Activated CD4-positive, alpha-beta T cell treated with anti-CD3 and anti-CD28 coated beads, Interleukin-2, Interleukin-6, amounts not matched to agents 100 ng/mL and 50 ng/mL, durations not matched to agents 16 hours and 8 hours (primary cell): ENCODE results near the gene CALN1.
"Not testable (repeated sequence)": the region's sequence is repeated elsewhere in the genome, so short reads cannot be mapped to it uniquely, and the experiment has no call there.

Experiments
- DNase-seq: peaks from one replicate; pipeline ENCODE4 v3.0.0-alpha.2; 2020

CALN1 gene

DNA sequence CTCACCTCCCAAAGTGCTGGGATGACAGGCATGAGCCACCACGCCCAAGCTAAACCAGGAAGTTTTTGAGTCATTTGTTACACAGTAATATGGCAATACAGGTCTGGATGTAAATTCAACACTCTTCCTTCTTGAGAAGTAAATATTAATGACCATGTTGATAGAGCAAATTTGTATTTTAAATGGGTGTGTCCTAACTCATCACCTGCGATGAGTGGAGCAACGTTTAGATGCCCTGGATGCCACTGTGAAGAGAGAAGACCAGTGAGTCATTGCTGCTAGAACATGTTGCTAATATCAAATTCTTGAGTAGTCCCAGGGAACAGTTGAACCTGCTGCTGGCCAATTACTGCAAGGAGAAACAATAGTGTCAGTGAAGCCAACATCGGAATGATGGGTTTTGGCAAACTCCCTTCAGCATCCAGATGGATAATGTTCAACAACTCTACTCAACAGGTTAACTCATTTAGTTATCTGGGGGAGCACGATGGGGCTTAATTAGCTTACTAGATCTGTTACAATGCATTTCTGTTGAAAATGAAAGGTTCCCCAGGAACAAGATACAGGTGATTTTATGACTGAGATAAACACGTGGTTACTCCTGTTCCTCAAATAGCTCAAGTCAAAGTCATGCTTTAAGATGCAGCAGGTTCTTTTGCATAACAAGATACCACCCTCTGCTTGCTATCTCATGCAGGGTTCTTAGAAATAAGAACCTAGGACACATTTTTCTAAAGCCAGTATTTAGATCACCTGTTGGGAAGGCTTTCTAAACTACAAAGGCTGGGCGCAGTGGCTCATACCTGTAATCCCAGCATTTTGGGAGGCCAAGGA, 146.8 kb downstream of the CALN1 start:
- no peak for DNase-seq

DNA sequence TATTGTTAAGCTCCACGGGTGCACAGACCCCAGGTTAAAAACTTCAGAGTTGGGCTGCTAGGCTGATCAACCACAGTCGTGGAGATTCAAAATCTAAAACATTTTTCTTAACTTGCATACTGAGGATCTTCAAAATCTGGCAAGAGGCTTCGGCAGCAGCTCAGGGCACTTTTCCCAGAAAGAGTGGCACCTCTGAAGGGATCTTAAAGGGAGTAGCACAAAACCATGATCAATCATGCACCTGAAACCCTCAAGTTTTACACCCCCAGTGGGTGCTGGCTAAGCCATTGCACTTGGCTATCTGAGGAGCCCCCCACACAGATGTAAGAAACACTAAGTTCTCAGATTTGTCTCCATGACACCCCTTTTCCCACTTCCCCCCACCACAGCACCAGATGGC, 151.7 kb downstream of the CALN1 start:
- DNase-seq, result no peak

DNA sequence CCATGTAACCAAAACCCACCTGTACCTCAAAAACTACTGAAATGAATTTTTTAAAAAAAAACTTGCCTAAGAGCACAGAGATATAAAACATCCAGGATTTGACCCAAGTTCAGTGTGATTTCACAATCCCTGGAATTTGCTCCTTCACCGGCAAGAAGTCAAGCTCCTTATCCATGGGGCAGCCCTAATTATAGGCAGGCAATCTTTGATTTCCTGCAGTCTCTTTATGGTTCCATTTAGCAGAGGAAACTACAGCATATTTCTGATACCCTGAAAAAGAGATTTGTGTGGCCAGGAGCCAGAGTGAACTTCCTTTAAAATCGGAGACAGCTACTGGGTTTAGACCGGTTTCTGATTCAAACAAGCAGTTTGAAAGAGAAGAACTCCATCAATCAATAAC, 154.1 kb downstream of the CALN1 start:
- DNase-seq, result no peak

DNA sequence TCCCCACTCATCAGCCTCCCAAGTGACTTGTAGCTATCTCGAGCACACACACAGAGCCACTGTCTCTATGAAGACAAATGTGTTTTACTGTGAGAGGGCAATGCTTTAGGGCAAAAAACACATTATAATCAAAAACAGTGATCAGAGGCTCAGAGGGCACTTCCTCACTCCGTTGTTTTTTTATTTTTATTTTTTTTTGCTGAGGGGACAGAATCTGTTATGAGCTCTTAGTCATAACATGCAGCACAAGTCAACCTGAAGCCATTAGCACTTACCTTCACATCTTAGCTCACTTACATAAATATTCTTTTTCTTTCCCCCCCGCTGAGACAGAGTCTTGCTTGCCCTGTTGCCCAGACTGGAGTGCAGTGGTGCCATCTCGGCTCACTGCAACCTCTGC, 157.7 kb downstream of the CALN1 start:
- no peak for DNase-seq

DNA sequence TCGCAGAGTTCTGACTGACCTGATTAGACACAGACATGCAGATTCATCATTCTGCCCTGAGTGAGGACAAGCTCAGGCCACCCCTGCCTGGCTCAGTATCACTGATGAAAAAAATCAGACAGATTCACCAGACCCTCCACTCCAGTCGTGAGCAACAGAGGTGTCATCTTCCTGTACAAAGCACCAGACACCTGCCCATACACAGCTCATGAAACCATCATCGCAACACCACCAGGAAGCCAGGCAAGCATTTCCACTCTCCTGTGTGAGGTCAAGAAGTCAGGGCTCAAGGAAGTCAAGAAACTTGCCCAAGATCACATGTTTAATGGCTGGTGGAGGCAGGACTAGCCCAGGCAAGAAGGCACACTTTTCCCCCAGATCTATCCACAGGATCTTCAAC, 163.0 kb downstream of the CALN1 start:
- no peak for DNase-seq

DNA sequence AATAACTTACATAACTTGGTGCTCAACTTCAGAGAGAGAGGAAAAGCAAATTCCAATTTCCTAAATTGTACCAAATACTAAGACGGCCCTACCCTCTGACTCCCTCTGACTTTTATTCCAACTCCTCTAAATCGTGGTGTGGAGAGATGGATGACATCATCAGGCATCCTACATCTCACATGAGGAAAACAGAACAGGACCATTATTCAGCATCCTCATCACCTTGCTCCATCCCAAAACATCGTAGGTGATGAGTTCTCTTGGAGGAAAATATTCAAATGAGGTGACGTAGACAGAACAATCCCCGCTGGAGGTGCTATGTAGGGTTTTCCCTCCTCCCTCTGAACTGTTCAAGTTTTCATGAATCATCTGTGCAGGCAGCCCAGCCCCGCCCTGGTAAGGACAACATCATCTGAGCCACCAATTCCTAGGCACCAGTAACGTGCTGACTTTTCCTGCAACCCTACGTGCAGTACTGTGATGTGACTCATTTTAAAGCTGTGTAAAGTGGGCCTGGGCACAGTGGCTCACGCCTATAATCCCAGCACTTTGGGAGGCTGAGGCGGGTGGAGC, 167.2 kb downstream of the CALN1 start:
- no peak for DNase-seq

DNA sequence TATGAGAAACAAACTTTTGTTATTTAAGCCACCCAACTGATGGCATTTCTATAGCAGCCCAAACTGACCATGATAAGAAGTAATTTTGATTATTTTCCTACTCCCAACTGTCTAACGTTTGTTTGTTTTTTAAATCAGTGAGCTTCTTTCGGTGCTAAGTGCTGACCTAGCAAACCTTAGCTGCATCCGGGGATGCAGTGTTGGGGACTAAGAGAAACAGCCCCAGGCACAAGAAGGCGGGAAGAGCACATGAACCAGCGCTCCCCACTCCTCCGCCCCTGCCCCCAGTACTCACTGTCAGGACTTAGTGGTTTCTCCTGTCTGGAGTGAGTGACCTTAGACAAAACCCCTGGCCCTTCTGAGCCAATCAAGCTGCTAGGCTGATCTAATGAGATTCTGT, 168.8 kb downstream of the CALN1 start:
- DNase-seq, result no peak

DNA sequence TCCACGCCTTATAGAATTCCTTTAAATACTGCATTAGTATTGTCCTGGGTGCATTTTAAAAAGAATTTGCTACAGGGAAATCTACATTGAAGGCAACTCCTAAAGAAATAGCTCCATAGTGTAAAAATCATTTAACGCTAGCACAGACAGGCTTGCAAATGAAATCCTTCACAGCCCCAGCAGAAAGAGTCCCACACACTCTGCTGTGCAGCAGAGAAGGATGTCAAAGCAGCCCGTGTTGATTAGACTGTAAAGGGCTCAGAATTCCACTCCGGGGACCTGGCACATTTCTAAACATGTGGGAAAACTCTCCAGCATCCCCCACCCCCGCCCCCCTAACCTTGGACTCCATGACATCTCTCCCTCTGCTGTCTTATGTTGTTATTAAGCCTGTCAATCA, 176.8 kb downstream of the CALN1 start:
- DNase-seq, result no peak

DNA sequence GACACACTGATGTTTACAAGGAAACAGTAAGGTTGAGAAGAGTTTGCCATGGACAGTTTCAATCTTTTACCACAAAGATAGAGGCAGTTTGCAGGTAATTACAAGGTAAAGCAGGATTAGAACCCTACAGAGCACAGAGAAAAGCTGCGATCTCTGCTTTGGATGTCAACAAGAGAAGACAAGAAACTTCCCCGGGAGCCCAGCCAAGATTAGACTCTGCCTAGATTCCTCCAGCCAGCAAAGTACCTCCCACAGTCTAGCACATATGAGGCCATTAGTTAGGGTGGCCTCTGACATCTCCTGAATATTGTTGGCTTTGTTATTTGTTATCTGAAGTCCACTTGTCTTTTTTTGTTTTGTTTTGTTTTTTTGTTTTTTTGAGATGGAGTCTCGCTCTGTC, 178.1 kb downstream of the CALN1 start:
- DNase-seq, result no peak

DNA sequence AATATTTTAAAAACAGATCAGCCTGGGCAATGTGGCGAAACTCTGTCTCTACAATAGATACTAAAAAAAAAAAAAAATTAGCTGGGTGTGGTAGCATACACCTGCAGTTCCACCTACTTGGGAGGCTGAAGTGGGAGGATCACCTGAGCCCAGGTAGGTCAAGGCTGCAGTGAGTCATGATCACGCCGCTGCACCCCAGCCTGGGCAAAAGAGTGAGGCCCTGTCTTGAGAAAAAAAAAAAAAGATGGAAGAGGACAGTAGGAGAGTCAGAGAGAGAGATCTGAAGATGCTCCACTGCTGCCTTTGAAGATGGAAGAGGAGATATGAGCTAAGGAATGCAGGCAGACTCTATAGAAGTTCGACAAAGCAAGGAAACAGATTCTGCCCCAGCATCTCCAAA, 181.9 kb downstream of the CALN1 start:
- no peak for DNase-seq

DNA sequence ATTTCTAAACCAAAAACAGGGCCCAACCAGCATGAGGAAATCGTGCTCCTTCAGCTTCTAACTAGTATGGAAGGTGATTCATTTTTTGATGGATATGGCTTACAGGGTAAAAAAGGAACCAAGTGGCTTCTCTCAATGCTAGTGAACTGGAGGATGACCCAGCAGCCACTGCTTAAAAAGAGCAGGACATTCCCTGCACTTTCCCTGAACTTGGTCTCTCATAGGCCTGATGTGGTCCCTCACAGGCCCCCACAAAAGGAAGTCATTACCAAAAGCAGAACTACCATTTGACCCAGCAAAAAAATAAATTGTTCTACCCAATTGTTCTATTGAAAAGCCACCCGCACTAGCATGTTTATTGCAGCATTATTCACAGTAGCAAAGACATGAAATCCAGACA, 188.8 kb downstream of the CALN1 start:
- no peak for DNase-seq

DNA sequence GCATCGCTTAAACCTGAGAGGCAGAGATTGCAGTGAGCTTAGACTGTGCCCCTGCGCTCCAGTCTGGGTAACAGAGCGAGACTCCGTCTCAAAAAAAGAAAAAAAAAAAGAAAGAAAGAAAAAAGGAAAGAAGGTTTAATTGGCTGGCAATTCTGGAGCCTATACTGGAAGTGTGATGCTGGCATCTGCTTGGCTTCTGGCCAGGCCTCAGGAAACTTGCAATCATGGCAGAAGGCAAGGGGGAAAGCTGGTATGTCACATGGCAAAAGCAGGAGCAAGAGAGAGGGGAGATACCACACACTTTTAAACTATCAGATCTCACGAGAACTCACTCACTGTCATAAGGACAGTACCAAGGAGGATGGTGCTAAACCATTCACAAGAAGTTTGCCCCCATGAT, 190.0 kb downstream of the CALN1 start:
- DNase-seq, result no peak

DNA sequence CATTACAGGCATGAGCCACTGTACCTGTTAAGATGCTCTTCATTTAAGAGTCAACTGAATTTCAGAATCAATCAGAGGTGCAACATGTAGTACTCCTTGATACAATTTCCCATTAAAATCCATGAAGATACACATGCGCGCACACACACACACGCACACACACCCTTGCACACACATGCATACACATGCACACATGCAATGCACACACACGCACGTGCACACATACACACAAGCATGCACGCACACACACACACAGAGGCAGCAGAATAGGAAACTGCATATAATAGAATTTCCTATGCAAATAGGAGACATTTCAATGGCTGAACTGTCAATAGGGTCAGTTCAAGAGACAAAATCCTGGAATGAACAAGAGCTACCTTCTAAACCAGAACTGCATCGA, 192.6 kb downstream of the CALN1 start:
- no peak for DNase-seq

DNA sequence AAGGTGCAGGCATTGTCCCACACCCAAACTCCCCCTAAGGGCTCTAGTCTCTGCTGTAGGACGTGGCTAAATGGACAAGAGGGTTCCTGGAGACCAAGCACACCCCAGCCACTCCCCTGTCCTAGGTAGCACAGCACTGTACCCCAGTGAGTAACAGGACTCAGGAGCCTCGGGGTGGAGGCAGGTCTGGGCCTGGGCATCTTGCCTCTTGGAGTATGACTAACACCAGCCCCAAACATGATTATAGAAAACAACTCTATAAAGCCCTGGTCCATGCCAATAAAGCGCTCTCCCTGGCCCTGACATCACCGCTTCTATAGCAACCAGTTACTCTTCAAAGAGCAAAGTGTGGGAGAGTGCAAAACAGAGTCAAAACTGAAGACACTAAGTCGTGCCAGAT, 195.0 kb downstream of the CALN1 start:
- DNase-seq, result no peak

DNA sequence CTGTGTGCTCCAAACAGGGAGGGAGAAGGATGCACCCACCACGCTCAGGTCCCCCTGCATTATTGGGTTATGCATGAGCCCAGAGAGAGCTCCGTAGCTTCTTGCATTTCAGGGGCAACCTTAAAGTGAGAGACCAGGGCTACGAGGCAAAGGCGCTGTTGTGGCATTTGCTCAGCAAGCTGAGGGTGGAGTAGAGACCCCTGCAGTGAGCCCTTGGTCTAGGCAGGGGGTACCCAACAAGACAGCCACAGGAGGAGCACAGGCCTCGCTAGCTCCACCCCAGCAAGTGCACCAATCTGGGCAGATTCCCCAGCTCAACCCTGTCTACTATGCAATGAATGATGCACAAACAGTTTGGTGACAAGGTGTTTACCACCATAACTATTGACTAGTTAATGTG, 198.4 kb downstream of the CALN1 start:
- no peak for DNase-seq

DNA sequence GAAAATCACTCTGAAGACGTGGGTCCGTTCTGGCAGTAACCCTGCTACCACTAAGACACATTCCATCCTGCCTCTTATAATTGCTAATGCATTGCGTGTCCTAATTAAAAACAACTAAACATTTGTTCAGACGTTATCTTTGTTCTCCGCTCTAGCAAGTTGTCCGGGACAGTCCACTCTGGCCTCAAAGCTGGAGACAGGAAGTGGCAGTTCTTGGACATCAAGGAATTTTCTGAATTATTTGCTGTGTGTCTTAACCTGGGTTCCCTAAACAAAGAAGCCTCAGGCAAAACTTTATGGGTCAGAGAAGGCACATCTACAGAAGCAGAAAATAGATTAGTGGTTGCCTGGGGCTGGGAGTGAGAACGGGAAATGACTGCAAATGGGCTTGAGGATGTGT, 199.1 kb downstream of the CALN1 start:
- no peak for DNase-seq

DNA sequence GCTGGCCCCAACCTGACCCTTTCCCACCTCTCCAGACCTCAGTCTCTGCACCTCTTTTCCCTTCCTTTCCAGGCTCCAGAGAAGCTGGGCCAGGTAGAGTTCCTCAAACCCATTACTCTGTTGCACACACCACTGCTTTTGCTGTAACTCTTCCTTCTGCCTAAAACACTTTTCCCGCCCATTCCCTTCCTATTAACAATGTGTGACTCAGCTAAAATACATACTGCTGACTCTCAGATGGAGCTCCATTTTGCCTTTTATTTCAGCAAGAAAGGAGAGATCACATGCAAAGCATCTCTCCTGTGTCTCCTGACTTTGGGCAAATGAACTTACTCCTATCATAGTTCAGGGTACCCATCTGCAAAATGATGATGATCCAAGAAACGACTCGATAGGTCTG, 201.0 kb downstream of the CALN1 start:
- DNase-seq, result no peak

DNA sequence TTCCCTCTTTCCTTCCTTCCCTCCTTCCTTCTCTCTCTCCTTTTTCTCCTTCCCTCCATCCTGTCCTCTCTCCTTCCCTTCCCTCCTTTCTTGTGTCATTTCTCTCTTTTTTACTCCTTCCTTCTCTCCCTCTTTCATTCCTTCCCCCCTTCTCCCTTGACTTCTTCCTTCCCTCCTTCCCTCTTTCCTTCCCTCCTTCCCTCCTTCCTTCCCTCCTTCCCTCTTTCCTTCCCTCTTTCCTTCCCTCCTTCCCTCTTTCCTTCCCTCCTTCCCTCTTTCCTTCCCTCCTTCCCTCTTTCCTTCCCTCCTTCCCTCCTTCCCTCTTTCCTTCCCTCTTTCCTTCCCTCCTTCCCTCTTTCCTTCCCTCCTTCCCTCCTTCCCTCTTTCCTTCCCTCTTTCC, 203.1 kb downstream of the CALN1 start:
- DNase-seq, result not testable (repeated sequence)

DNA sequence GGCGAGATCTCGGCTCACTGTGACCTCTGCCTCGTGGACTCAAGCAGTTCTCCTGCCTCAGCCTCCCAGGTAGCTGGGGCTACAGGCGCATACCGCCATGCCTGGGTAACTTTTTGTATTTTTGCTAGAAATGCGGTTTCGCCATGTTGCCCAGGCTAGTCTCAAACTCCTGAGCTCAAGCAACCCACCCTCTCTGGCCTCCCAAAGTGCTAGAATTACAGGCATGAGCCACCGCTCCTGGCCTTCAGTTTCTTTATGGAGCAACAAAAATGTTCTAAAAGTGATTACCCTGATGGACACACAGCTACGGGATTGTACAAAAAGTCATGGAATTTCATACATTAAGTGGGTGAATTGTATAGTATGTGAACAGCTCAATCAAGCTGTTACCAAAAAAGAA, 216.0 kb downstream of the CALN1 start:
- no peak for DNase-seq

DNA sequence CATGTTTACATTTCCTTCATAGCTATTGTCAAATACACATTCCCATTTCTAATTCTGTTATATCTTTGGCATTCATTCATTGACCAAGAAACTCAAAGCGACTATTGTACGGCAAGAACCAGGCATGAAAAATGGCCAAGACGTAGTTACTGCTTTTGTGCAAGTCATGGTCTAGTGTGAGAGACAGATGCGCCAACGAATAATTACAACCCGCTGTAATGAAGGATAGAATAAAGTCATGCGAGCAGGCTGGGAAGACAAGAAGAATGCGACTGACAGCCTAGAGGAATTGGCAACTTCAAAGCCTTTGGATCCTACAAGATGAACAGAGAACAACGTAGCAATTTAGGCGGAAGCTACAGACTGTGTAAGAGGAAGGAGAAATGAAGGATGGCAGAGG, 221.2 kb downstream of the CALN1 start:
- DNase-seq, result no peak

DNA sequence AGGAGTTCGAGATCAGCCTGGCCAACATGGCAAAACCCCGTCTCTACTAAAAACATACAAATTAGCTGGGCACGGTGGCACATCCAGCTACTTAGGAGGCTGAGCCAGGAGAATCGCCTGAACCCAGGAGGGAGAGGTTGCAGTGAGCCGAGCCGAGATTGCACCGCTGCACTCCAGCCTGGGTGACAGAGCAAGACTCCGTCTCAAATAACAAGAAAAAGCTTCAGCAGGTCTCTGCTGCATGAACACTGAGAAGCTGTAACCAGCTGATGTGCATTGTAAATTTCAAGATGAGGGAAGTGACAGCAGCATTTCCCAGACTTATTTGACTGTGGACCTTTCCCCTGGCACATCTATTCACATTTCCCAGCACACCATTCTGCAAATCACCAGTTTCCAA, 222.0 kb downstream of the CALN1 start:
- no peak for DNase-seq

DNA sequence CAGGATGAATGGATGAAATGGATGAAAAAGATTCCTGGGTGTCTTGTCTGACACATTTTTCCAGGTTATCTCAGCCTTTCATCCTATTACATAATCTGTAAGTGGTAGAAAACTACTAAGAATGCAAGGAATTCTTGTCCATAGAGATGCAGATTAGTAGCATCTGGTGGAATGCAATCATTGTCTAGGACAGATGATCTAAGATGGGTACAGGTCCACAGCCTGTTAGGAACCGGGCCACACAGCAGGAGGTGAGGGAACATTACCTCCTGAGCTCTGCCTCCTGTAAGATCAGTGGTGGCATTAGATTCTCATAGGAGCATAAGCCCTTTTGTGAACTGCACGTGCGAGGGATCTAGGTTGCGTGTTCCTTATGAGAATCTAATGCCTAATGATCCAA, 225.0 kb downstream of the CALN1 start:
- no peak for DNase-seq

DNA sequence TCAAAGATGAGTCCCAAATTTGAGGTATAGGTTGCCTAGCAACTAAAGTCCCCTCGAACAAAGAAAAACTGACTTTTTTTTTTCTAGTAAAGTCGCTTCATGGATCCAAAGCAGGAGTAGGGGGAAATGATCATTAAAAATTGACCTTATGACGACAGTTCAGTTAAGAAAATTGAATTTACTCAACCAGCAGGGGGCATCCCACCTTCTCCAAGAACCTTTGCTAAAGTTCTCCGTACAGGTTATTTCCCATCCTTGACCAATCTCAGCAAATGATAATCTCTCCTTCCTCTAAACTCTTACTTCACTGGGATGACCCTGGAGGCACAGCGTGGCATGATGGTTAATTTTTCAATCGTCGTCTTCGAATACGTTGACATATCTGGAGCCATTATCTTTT, 228.3 kb downstream of the CALN1 start:
- DNase-seq, result no peak

DNA sequence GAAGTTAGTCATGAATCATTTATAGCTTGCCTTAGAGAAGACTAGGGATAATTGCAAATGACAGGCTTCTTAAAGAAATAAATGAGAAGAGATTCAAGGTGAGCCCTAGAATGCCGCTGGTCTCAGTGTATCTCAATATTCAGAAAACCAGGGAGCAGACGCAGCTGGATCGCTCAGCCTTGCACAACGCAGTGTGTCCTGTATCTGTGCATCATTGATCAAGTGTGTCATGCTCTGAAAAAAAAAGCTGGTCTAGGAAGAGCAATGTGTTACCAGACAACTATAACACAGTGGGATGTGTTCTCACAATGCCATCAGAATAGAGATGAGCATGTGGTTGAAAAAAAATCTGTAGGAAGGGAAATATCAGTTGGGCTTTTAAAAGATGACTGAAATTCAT, 230.1 kb downstream of the CALN1 start:
- no peak for DNase-seq

DNA sequence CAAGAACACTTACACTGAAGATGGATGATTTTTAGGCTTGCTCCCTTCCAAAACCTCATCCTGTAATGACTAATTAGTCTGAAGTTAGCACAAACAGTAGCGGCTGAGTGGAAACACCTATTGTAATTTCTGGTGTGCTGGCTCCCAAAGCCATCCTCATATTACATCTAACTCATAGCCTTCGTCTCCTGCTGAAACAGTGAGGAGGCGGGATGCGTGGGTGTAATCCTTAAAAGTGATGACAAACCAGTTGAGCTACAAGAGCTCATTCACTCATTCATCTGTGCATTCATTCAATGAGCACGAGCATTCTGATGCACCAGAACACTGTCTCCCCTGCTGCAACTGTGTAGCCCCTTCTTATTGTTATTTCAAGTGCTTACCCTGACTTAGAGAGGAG, 235.3 kb downstream of the CALN1 start:
- no peak for DNase-seq
